Epithelial cell of esophagus (primary cell): ENCODE measurements around the gene MYOM1.

Experiments
- DNase-seq: peaks from one replicate; pipeline ENCODE4 v3.0.0; 2010; ENCODE audit warnings: low read depth
- H3K4me3 ChIP-seq: 2 replicates; pipeline ENCODE4 v1.5.1; 2011; ENCODE audit warnings: mild to moderate bottlenecking, low read length, control low read depth
- CTCF ChIP-seq: IDR thresholded peaks from 2 replicates; pipeline ENCODE4 v1.5.1; 2011; ENCODE audit warnings: low read depth, mild to moderate bottlenecking, low read length, control low read depth, inconsistent platforms; ENCODE audit not compliant: insufficient read depth; ENCODE audit errors: missing control alignments

MYOM1 gene

GRCh38 chr18:3154214-3154613 is 65.6 kb downstream of the MYOM1 start:
- TF ChIP-seq CTCF, result no peak
- DNase-seq, result no peak
- H3K4me3 ChIP-seq, result no peak overlapping the region

- no peak overlapping the region for H3K4me3 ChIP-seq
- no peak for TF ChIP-seq CTCF
- DNase-seq, result no peak
These were observed 66.6 kb downstream of the MYOM1 start for GRCh38 chr18:3153107-3153704.

- TF ChIP-seq CTCF, result no peak
- no peak for DNase-seq
- H3K4me3 ChIP-seq, result no peak overlapping the region
These were observed 67.5 kb downstream of the MYOM1 start for GRCh38 chr18:3152294-3152693.

GRCh38 chr18:3151399-3152264 is 68.1 kb downstream of the MYOM1 start:
- TF ChIP-seq CTCF, result peak; percentile 77
- no peak overlapping the region for H3K4me3 ChIP-seq
- peak; percentile 34 for DNase-seq

- H3K4me3 ChIP-seq, result no peak overlapping the region
- DNase-seq, result no peak
- no peak for TF ChIP-seq CTCF
These were observed 69.1 kb downstream of the MYOM1 start for GRCh38 chr18:3150688-3151087.

- DNase-seq, result no peak
- no peak overlapping the region for H3K4me3 ChIP-seq
- TF ChIP-seq CTCF, result no peak
These were observed 69.5 kb downstream of the MYOM1 start for GRCh38 chr18:3150274-3150673.
